HG03571 (cell line): ENCODE data around the gene RNF167.

Source experiments
- ATAC-seq: cut with Tn5 transposase; IDR thresholded peaks from one replicate; pipeline ENCODE4 v1.9.1; 2021; ENCODE audit not compliant: unreplicated experiment

Gene RNF167

DNA sequence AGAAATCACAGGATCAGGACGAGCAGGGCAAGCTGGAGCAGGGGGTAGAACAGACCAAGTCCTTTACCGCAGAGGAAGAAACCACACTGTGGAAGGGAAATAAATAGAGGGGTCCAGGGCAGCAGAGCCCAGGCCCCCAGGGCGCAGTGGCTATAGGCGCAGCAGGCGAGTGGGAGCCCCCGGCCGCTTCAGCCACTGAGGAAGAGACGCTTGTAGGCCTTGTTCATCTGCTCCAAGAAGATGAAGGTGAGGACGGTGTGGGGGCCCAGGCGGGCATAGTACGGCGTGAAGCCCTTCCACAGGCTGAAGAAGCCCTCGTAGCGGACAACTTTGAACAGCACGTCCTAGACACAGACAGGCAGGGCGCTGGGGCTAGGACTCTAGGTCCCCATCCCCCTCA lies 2.5 kb upstream of the RNF167 start:
- ATAC-seq = no peak

DNA sequence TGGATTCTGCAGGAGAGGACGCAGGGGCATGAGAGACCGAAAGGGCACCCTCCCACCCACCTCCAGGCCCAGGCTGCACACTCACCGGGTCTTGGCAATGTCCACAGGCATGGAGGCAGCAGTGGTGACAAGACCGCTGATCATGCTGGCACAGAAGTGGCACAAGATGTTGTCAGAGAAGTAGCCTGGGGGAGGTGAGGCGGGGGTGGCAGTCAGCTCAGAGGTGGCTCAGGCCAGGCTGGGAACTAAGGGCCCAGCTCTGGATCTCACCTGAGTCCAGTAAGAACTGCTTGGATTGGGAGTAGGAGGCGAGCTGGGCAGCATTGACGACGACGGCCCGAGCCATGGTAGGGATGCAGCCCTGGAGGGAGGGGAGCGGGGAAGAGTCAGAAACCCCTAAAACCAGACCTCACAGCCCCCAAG lies 2.0 kb upstream of the RNF167 start:
- no peak for ATAC-seq

DNA sequence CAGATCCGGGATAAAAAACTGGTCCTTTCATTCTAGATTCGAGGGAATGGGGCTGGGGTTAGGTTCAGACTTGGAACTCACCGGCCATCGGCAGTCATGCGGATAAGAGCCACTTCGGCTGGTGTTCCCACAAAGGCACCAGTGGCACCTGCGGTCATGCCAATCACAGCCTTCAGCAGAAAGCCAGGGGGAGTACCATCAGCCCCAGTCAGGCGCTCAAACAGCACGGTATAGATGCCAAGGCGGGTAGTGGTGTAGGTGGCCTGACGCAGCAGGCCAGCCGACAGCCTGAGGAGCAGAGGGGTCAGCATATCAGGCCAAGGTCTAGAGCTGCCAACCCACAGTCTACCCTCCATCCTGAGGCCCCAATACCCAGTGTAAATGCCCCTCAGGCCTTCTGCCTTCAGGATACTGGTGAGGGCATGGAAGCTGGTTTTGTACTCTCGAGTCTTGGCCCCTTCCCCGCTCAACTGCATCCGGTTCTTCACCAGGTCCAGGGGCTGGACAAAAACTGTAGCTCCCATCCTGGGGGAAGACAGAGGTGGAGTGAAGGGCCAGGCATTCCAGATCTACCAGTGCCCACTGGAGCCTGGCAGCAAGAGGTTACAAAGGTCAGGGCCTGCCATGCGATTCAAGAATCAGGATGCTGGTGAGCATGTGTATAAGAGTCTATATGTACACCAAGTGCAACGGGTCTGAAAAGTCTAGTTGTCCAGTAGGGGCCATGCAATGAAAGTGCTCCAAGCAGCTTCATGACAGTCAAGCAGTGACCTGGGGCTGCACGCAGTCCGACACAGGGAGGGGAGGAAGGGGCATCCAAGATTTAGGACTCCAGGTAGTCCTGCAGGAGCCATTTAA lies 1.2 kb upstream of the RNF167 start:
- no peak for ATAC-seq

DNA sequence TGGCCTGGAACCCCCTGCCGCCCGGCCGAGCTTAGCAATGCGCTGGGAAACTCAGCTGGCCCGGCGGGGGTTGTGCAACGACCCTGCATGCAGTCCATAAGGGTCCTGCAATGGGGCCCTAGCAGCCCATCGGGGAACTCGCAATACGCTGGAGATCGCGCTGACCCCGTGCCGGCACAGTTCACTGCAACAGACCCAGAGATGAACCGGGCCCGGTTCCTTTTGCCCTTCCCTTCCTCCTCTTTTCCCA lies 597 bp upstream of the RNF167 start:
- ATAC-seq = no peak

DNA sequence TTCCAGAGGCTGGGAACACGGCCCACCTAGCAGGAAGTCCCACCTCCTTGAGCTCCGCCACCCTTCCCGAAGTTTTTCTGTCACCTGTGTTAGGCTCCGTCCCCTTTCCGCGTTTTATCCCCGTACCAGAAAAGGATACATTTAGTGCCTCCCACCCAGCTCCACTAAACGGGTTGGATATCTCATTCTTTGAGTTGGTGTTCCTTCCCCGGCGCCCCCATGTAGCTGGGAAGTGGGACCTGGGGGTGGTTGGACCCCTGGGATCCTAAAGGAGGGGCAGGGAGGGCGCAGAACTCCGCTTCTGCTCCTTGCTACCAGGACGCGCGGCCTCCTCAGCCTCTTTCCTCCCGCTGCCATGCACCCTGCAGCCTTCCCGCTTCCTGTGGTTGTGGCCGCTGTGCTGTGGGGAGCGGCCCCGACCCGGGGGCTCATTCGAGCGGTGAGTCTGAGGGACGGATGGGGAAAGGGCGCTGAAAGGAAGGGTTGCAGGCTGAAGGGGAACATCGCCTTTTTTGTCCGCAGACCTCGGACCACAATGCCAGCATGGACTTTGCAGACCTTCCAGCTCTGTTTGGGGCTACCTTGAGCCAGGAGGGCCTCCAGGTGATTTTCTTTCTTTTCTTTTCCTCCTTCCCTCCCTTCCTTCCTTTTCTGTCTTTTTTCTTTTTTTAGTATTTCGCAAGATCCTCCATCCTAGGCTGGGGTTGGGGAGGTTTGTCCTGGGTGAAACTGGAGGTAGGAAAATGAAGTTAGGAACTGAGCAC lies 669 bp downstream of the RNF167 start:
- no peak for ATAC-seq

DNA sequence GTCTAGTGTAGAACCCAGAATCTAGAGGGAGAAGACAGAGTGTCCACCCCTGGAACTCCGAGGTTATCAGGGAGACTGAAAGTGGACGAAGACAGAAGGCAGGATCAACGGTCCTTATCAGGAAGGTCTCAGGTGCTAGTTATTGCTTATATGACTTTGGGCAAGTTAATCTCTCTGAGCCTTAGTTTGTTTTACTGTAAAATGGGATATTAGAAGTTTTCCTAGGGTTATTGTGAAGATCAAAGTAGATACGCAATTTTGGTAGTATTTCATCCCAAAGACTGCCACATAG lies 1.2 kb downstream of the RNF167 start:
- ATAC-seq = no peak

DNA sequence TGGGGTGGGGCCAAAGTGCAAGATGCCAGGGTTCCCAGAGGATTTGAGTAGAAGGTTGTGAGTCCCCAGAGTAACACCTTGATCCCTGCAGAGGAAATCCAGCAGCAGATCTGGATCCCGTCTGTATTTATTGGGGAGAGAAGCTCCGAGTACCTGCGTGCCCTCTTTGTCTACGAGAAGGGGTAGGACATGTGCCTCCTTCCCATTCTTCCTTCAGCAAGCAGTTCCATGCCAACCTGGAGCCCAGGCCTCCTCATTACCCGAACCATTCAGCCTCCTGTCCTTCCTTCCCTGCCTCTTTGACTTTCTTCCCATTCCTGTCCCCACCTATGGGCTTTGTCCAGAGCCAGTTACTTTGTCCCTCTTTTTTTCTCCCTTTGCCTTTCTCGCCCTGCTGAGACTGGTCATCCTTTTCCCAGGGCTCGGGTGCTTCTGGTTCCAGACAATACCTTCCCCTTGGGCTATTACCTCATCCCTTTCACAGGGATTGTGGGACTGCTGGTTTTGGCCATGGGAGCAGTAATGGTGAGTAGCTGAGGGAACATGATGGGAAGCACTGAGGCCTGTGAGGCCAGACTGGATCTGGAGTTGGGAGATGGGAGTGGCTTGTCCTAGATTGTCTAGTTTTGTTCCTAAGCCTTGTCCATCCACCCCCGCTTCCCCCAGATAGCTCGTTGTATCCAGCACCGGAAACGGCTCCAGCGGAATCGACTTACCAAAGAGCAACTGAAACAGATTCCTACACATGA lies 2.9 kb downstream of the RNF167 start:
- ATAC-seq = no peak

DNA sequence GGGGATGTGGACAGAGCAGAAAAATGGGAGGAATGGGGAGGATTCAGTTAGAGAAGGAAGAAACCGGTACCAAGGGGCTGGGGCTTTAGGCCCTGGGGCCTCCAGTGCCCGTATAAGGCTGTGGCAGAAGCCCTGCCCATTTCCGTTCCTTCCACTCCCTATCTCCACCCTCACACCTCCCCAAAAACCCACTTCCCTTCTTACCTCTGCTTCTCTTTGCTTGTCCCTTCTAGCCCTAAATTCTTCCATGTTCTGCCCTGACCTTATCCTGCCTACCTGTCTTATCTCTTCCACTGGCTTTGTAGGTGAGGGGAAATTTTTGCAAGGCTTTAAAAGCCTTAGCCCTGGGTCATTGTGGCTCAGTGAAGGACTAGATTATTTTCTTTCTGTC lies 4.1 kb downstream of the RNF167 start:
- no peak for ATAC-seq

DNA sequence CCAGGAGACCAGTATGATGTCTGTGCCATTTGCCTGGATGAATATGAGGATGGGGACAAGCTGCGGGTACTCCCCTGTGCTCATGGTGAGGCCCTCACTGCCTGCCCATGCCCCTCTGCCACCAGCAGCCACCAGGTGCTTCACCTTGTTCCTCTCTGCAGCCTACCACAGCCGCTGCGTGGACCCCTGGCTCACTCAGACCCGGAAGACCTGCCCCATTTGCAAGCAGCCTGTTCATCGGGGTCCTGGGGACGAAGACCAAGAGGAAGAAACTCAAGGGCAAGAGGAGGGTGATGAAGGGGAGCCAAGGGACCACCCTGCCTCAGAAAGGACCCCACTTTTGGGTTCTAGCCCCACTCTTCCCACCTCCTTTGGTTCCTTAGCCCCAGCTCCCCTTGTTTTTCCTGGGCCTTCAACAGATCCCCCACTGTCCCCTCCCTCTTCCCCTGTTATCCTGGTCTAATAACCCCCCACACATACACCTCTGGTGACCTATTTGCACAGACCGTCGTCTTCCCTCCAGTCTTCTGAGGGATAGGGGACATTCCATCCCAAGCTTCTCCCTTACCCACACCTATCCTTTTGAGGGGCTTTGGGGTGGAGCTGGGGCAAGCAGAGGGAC lies 4.6 kb downstream of the RNF167 start:
- ATAC-seq = no peak

DNA sequence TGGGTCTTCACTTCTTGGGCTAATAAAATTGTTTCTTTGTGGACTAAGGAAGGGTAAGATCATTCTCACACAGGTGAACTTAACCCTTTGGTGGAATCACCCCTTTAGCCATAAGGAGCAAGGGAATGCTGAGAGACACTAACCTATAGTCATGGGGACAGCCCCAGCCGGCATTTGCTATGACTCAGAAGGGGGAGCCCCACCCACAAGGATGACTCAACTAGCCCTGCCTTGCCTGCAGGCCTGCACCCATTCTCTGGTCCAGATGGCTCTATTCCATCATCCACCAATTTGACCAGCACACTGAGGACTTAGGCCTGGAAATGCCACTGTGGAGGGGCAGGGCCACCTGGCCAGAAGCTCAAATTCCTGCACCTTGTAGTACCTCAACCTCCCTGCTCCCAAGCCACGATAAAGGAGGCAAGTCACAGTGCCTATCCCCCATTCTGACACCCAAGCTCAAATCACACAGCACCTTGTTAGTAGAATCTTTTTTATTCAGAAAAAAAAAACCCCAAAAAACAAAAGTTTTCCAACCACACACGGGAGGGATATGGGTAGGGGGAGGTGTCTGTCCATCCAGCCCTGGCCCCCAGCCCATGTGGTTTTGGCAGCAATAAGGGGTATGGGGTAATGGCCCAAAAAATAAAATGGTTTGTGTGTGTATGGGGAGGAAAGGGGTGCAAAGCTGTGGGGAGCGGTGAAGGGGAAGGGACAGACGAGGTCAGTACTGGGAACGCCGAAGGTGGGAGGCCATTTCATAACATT lies 5.3 kb downstream of the RNF167 start:
- no peak for ATAC-seq

DNA sequence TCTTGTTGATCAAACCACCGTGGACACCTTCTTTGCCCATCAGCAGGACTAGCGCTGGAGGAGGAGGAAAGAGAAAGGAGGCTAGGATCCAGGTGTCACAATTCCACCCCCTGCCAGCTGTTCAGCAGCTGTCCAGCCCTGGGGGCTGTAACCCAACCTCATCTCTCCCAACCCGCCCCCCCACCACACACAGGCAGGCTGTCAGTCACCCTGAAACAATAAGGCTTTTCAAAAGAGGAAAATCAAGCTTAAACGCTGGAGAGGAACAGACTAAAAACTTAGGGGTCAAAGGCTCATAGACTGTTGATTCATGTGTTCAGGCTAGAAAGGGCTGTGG lies 5.8 kb downstream of the RNF167 start:
- ATAC-seq = no peak

DNA sequence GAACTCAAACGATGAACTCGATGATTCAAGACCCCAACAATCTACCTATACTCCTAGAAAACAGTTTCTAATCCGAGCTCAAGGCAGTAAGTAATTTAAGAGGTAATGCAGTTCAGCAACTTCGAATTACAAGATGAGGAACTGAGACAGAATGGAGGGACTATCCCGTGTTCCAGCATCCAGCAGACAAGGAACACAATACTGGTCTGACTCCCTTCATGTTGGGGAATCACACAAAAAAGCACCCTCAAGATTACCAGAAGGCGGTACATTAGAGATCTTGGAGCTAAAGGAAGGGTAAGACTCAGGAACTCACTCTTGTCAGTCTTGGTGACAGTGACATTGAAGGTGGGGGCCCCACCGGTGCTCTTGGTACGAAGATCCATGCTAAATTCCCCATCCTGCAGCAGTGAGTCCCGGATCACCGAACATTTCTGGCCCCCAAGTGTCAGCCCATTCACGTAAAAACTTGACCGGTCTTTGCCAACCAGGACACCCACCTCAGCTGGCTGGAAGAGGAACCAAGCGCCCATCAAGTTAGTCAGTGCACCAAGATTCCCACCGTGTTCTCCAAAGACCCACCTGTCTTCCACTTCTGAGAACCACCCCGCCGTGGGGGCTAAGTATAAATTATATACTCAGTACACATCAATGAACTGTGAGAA lies 6.4 kb downstream of the RNF167 start:
- ATAC-seq = no peak

DNA sequence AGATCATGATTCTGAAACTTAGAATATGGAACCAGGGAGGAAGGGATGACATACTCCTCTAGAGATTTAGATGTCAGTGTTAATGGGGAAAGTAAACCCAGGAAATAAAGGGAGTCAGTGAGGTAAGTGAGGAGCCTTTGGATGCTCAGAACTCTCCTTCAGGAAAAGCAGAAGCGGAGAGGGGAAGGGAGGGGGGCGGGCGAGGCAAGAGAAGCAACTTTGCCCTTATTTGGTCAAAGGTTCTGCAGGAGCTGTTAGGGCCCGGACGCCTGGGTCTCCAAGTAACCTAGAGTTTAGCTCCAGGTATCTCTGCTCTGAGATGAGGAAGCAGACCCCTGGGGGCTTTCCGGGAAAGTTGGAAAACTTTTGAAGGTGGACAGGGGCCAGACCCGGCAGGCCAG lies 6.9 kb downstream of the RNF167 start:
- no peak for ATAC-seq

DNA sequence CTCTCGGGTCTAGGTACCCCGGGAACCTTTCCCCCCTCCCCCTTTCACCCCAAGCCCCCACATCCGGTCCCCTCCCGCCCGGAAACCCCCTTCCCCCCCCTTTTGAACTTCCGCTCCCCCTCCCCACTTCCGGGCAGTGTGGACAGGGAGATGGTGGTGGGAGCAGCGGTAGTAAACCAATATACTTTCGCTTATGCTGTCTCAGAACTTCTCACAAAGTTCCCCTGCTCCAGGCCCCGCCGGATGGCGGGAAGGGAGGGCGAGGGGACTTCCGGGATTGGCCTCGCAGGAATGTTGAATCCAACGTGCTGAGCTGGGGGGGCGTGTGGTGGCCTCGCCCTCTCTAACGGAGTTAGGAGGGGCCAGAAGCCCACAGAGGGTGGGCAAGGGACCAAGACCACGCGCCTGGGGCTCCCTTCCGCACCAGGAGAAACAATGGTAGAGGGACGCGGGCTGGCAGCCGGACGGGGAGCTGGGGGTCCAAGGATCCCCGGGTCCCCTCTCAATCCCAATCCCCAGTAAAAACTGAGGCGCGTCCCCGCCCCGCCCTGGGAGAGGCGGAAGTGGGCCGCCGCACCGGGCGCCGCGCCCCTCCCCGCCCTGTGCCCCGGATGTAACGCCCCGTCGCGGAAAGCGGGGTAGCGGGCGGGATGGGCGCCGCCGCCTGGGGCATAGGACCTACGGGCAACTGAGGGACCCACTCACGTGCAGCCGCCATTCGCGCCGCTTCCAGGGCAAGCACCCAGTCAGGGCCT lies 7.5 kb downstream of the RNF167 start:
- ATAC-seq = no peak

DNA sequence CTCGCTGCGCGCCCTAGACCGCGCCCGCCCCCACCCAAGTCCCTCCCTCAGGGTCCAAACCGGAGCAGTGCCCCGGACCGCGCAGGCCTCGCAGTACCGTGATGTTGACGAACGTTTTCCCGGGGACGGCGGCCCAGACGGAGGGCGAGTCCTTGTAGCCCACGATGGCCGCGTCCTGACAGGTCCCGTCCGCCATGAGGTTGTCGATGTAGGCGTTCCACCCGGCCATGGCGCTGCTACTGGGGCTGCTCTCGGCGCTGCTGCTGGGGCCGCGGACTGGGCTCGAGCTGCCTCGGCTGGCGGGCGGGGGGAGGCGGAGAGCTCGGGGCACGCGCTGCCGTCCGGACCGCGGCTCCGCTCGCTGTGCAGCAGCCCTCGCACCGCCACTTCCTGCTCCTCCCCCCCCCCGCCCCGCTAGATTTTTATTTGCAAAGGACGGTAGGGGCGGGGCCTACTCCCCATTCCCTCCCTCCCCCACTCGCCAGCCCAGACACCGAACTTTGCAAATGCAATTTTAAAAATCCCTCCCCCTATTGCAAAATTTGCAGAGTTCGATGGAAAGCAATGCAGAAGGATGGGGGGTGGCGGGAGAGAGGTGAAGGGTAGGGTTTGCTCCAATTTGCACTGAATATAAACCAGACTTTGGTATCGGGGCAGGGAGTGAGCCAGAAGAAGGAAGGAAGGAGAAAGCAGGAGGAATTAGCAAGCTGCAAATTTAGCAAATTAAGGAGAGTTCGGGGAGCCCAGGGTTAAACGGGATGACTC lies 8.3 kb downstream of the RNF167 start, which contains the start of gene PFN1:
PFN1 (minus strand) TSS at position 365 of the 765 bp plus-strand sequence; CDS start at position 229, 136 bp downstream.
- ATAC-seq = no peak

DNA sequence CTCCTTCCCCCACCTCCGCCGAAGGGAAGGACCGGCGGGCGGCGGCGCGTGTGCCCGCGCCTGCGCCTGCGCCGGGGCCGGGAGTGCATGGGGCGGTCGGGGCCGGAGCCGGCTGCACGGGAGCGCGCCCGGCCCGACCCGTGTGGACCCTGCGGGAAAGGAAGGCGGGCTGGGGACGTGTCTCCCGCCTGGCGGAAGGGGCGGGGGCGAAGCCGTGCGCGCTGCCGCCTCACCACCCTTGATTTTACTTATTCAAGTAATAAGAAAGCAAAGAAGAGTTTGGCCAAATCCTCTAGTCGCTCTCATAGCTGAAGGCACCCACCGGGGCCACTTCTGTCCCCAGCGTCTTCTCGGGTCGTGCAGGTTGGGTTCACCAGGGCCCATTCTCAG lies 8.9 kb downstream of the RNF167 start:
- no peak for ATAC-seq

DNA sequence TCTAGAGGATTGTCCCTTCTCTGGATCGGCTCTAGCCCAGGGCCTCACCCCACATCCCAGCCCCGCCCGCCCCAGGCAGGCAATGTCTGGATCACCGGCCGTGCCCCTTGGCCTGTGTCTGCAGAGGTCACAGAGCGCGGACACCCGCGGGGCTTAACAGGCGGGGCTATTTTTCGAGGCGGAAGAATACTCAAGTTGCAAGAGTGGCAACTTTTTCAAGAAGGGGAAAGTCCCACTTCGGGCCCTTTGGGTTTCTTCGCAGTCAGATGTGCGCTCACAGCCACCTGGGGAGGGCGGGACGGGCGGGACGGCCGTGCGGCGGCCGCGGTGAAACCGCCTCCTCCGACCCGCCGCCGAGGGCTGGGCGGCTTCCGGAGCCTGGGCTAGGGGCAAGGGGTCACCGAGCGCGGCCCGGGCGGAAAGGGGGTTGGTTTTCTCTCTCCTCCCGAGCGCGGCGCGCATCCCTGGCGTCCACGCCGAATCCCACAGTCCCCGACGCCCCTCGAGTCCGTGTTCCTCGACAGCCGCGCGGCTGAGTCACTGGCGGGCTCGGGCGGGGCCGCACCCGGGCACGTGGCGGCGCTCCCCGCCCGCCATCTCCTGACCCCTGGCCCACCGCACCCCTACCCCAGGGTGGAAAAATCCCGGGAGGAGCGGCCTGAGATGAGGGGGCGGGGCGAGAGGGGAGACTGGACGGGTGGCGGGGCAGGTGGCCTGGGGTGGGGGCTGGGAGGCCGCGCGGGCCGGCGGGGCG lies 9.4 kb downstream of the RNF167 start:
- ATAC-seq = no peak

DNA sequence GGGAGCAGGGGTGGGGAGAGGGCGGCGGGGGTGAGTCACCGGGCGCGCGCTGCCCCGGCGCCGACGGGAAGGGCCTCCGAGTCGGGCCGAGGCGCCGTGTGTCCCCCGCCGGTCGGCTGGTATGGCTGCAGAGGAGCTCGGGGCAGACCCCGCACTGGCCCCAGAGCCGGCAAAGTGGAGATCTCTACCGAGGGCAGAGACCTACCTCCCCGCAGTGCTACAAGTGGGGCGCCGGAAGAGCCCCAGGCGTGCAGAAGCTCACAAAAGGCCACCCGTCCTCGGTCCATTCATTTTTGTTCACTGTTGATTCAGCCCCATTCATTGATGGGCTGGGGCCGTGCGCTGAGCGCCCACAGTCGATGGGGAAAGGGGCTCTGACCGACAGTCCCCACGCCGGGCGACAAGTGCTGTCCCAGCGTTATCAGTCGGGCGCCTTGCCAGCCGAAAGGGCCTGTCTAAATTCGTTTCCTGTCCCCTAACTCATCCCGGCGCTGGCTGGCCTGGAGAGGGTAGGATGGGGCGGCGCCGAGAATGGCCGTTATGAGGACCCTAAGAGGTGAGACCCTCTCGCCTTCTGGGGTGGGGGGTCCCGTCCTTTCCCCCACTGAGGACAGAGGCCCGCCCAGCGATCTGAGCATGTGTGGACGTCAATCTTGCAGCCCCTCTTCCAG lies 10.1 kb downstream of the RNF167 start:
- ATAC-seq = no peak
